Stimulated activated CD4-positive, alpha-beta T cell treated with anti-CD3 and anti-CD28 coated beads, Interleukin-15, amount 100 ng/mL, for 1 hour (primary cell): ENCODE measurements around the gene HOMER3.

Source experiments
- DNase-seq, 2 donors: peaks; one replicate each; pipeline ENCODE4 v3.0.0-alpha.2; 2020; ENCODE audit warnings: low read depth in 1 of 2, low spot score in 1 of 2

The HOMER3 gene

DNA sequence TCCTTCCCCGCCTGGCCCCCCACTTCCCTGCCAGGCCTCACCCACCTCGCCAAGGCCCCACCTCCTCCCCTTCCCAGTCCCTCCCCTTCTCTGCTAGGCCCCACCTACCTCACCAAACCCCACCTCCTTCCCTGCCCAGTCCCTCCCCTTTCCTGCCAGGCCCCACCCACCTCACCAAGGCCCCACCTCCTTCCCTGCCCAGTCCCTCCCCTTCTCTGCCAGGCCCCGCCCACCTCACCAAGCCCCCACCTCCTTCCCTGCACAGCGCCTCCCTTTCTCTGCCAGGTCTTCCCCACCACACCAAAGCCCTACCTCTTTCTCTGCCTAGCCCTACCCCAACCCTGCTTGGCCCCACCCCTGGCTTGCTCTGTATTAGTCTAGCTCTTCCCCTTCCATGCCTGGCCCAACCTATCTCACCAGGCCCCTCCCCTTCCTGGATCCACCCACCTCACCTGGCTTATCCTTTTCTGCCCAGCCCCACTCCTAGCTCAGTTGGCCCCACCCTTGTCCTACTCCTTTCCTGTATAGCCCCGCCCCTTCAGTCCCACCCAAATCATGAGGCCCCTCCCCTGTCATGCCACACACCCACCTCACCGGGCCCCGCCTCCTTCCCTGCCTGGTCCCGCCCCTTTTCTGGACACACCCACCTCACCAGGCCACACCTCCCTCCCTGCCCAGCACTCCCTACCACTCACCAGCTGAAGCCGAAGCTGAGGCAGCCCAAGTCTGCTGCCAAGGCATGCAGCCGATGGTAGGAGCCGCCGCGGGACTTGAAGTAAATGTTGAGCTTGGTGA, 61.2 kb downstream of the HOMER3 start:
- DNase-seq = no peak
